Stromal cell of bone marrow (primary cell): ENCODE data around the gene RRM1.
"Not testable (repeated sequence)": the region's sequence is repeated elsewhere in the genome, so short reads cannot be mapped to it uniquely, and the experiment has no call there.

Experiments used
- DNase-seq: peaks from one replicate; pipeline ENCODE4 v3.0.0-alpha.2; 2012; ENCODE audit warnings: low read depth

The RRM1 gene

GRCh38 chr11:4094348-4095291, at the start of gene RRM1:
RRM1 (plus strand) TSS chr11:4094799; CDS start chr11:4095013, 214 bp downstream.
- peak; percentile 94 for DNase-seq

GRCh38 chr11:4044976-4045646, 49.5 kb upstream of the RRM1 start:
- DNase-seq = no peak

- DNase-seq = no peak
Measured at GRCh38 chr11:4048340-4048739, 46.3 kb upstream of the RRM1 start.

GRCh38 chr11:4049006-4049405, 45.6 kb upstream of the RRM1 start:
- no peak for DNase-seq

- no peak for DNase-seq
Measured at GRCh38 chr11:4050138-4050537, 44.5 kb upstream of the RRM1 start.

- not testable (repeated sequence) for DNase-seq
Measured at GRCh38 chr11:4053200-4053599, 41.4 kb upstream of the RRM1 start.

- DNase-seq = no peak
Measured at GRCh38 chr11:4054643-4055042, 40.0 kb upstream of the RRM1 start.

- no peak for DNase-seq
Measured at GRCh38 chr11:4059424-4059823, 35.2 kb upstream of the RRM1 start.

GRCh38 chr11:4060182-4060923, 34.2 kb upstream of the RRM1 start:
- DNase-seq = no peak

GRCh38 chr11:4061700-4062099, 32.9 kb upstream of the RRM1 start:
- DNase-seq = no peak

- no peak for DNase-seq
Measured at GRCh38 chr11:4063348-4063747, 31.3 kb upstream of the RRM1 start.

GRCh38 chr11:4064278-4064955, 30.2 kb upstream of the RRM1 start:
- no peak for DNase-seq

GRCh38 chr11:4065086-4065485, 29.5 kb upstream of the RRM1 start:
- DNase-seq = no peak

- DNase-seq = no peak
Measured at GRCh38 chr11:4065601-4066377, 28.8 kb upstream of the RRM1 start.

GRCh38 chr11:4066910-4067309, 27.7 kb upstream of the RRM1 start:
- DNase-seq = no peak

GRCh38 chr11:4068962-4069361, 25.6 kb upstream of the RRM1 start:
- DNase-seq = no peak

- DNase-seq = no peak
Measured at GRCh38 chr11:4071325-4071724, 23.3 kb upstream of the RRM1 start.

- no peak for DNase-seq
Measured at GRCh38 chr11:4071914-4072313, 22.7 kb upstream of the RRM1 start.

GRCh38 chr11:4072668-4073285, 21.8 kb upstream of the RRM1 start:
- peak; percentile 56 for DNase-seq

- no peak for DNase-seq
Measured at GRCh38 chr11:4074266-4074665, 20.3 kb upstream of the RRM1 start.

- DNase-seq = no peak
Measured at GRCh38 chr11:4076774-4077173, 17.8 kb upstream of the RRM1 start.
